Calu3 (cell line): ENCODE results near the gene SHC4. TPM values are rescaled to one million over a fixed set of nuclear protein-coding genes. Genes with fewer than 3 reads are reported as not detected.

Experiments
- BruUV-seq: library from RNA; stranded (reverse); fragments of 400-500 nt; replicated peaks from 2 replicates; lab custom pipeline; 2021; lab: Mats Ljungman, UMichigan
- CTCF ChIA-PET: fragments of 300-600 bp; sonication (Branson Sonifier 250); formaldehyde crosslinking; loops from one replicate; lab custom pipeline; 2022; ENCODE audit warnings: antibody characterized with exemption; lab: Charles Lee
- DNase-seq: peaks from one replicate; pipeline ENCODE4 v3.0.0; 2022
- H3K27ac Mint-ChIP-seq: one replicate; pipeline ENCODE4 v1.8.0; 2022; ENCODE audit warnings: mixed read lengths; ENCODE audit not compliant: unreplicated experiment
- H3K27me3 Mint-ChIP-seq: one replicate; pipeline ENCODE4 v1.8.0; 2022; ENCODE audit warnings: mixed read lengths; ENCODE audit not compliant: unreplicated experiment
- H3K36me3 Mint-ChIP-seq: one replicate; pipeline ENCODE4 v1.8.0; 2022; ENCODE audit warnings: mild to moderate bottlenecking, moderate library complexity, mixed read lengths; ENCODE audit not compliant: insufficient read depth, unreplicated experiment
- H3K4me1 Mint-ChIP-seq: one replicate; pipeline ENCODE4 v1.8.0; 2022; ENCODE audit warnings: mild to moderate bottlenecking, low read depth, mixed read lengths; ENCODE audit not compliant: unreplicated experiment
- H3K4me3 Mint-ChIP-seq: one replicate; pipeline ENCODE4 v1.8.0; 2022; ENCODE audit warnings: mild to moderate bottlenecking, low read depth, moderate library complexity, mixed read lengths; ENCODE audit not compliant: unreplicated experiment
- H3K9me3 Mint-ChIP-seq: one replicate; pipeline ENCODE4 v1.8.0; 2022; ENCODE audit warnings: low read depth, mixed read lengths; ENCODE audit not compliant: unreplicated experiment
- intact Hi-C: fragments of 100-400 bp; cut with micrococcal nuclease; formaldehyde crosslinking; loops from one replicate; pipeline ENCODE4 v1.10.0; 2022; ENCODE audit not compliant: unreplicated experiment
- total RNA-seq: library from RNA; stranded (reverse); gene quantifications from 2 replicates; pipeline ENCODE4 v1.2.3, GENCODE V29; 2022
- TF ChIP-seq, protein P1 (sequence below): fragments of 200-600 bp; IDR thresholded peaks from one replicate; pipeline ENCODE4 v1.8.0; 2022; ENCODE audit warnings: antibody characterized with exemption; ENCODE audit not compliant: unreplicated experiment

The SHC4 gene
- total RNA-seq, 1 experiment from 2014 or later = 1.2 TPM

DNA sequence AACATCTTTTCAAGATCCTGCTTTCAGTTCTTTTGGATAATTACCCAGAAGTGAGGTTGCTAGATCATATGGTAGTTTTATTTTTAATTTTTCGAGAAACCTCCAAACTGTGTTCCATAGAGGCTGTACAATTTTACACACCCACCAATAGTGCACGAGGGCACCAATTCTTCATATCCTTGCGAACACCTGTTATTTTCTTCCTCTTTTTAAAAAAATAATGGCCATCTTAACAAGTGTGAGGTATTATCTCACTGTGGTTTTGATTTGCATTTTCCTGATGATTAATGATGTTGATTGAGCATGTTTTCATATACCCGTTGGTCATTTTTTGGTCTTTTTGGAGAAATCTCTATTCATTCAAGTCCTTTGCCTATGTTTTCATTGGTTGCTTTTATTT lies 135.2 kb downstream of the SHC4 start:
- intact Hi-C loops = no loop called here
- H3K4me3 Mint-ChIP-seq = no peak overlapping the region
- H3K27me3 Mint-ChIP-seq = peaks cover 7% of the 10 kb centered on the region
- BruUV-seq = no TSS peak
- TF ChIP-seq, protein P1, sequence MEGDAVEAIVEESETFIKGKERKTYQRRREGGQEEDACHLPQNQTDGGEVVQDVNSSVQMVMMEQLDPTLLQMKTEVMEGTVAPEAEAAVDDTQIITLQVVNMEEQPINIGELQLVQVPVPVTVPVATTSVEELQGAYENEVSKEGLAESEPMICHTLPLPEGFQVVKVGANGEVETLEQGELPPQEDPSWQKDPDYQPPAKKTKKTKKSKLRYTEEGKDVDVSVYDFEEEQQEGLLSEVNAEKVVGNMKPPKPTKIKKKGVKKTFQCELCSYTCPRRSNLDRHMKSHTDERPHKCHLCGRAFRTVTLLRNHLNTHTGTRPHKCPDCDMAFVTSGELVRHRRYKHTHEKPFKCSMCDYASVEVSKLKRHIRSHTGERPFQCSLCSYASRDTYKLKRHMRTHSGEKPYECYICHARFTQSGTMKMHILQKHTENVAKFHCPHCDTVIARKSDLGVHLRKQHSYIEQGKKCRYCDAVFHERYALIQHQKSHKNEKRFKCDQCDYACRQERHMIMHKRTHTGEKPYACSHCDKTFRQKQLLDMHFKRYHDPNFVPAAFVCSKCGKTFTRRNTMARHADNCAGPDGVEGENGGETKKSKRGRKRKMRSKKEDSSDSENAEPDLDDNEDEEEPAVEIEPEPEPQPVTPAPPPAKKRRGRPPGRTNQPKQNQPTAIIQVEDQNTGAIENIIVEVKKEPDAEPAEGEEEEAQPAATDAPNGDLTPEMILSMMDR = no peak
- H3K27ac Mint-ChIP-seq = no peak overlapping the region
- H3K4me1 Mint-ChIP-seq = no peaks in the 10 kb centered on the region
- CTCF ChIA-PET = no interaction called here
- no peaks in the 10 kb centered on the region for H3K9me3 Mint-ChIP-seq
- no peaks in the 10 kb centered on the region for H3K36me3 Mint-ChIP-seq
- DNase-seq = no peak

DNA sequence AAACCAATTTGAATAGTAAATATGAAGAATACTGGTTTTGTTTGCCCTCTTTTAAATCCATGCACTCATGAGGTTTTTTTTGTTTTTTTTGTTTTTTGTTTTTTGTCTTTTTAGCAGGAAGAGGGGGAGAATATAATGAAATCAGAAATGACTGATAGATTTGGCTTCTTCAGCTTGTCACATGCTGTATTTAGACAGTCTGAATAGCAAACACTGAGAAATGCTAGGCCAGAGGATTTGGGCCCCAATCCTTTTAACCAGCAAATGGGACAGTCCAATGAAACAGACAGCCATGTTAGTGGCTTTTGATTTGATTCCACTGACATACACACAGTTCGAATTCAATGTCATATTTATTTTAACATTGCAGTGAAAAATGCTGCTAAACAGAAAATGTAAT lies 138.6 kb downstream of the SHC4 start:
- no peaks in the 10 kb centered on the region for H3K9me3 Mint-ChIP-seq
- no peak overlapping the region for H3K27ac Mint-ChIP-seq
- H3K27me3 Mint-ChIP-seq = no peaks in the 10 kb centered on the region
- H3K4me1 Mint-ChIP-seq = no peaks in the 10 kb centered on the region
- H3K4me3 Mint-ChIP-seq = no peak overlapping the region
- no peak for DNase-seq
- H3K36me3 Mint-ChIP-seq = no peaks in the 10 kb centered on the region
- no TSS peak for BruUV-seq
- intact Hi-C loops = no loop called here
- TF ChIP-seq, protein P1 = no peak
- CTCF ChIA-PET = interaction anchor here (0.7 kb wide), 1 partner anchor 37 kb away, joined by 3 read pairs; no protein-coding TSS in a partner anchor

DNA sequence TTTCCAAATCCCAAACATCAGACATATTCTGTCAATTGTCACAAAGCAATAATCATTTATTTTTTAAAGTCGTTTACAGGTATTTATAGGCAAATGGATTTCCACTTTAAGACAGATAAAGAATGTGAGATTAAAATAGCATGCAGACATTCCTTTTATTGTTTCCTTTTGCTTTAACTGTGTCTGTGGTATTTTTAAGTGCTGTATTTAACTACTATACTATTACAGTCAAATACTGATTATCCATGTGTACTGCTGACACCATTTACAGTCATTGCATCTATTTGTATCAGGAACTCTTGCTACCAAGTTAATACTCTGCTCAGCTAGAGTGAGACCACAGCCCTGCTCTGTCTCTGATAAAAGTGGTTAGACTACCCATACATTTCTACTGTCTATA lies 140.0 kb downstream of the SHC4 start:
- no peaks in the 10 kb centered on the region for H3K36me3 Mint-ChIP-seq
- TF ChIP-seq, protein P1 = no peak
- BruUV-seq = no TSS peak
- no peak overlapping the region for H3K27ac Mint-ChIP-seq
- no peak for DNase-seq
- no peaks in the 10 kb centered on the region for H3K9me3 Mint-ChIP-seq
- CTCF ChIA-PET = interaction anchor here (0.7 kb wide), 1 partner anchor 17 kb away, joined by 3 read pairs; no protein-coding TSS in a partner anchor
- H3K4me1 Mint-ChIP-seq = no peaks in the 10 kb centered on the region
- H3K27me3 Mint-ChIP-seq = no peaks in the 10 kb centered on the region
- no peak overlapping the region for H3K4me3 Mint-ChIP-seq
- intact Hi-C loops = no loop called here

DNA sequence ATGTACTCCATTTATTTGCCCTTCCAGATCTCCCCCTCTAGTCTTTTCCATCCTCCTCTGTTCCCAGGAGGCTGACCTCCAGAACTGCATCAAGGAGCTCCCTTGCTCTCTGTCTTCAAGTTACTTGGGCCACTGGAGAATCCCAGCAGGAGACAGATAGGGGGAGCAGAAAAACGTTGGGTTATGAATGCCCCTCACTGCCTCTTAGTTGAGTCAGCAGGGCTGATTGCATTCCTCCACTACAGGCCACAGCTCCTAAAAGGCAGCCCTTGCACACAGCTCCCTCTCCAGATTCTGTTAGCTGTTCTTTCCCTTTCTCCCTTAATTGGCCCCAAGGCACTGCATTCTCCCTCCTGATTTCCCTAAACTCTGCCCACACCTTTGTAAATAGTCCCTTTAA lies 140.5 kb downstream of the SHC4 start:
- Mint-ChIP-seq H3K4me1 (no peaks in the 10 kb centered on the region), H3K9me3 (no peaks in the 10 kb centered on the region), H3K27me3 (no peaks in the 10 kb centered on the region), H3K27ac (no peak overlapping the region), H3K4me3 (no peak overlapping the region), H3K36me3 (no peaks in the 10 kb centered on the region)
- intact Hi-C loops = no loop called here
- CTCF ChIA-PET = interaction anchor here (0.7 kb wide), 1 partner anchor 17 kb away, joined by 3 read pairs; no protein-coding TSS in a partner anchor
- DNase-seq = no peak
- no TSS peak for BruUV-seq
- TF ChIP-seq, protein P1 = no peak
